GM12892 (cell line): ENCODE measurements around the gene ANKRD31.

ENCODE experiments used
- POLR2AphosphoS5 ChIP-seq: IDR thresholded peaks from 2 replicates; pipeline ENCODE4 v1.6.1; 2011; ENCODE audit warnings: low read depth, low read length, control low read depth
- TAF1 ChIP-seq: IDR thresholded peaks from 2 replicates; pipeline ENCODE4 v1.6.1; 2011; ENCODE audit warnings: low read depth, mild to moderate bottlenecking, control low read depth, low read length, borderline replicate concordance

DNA sequence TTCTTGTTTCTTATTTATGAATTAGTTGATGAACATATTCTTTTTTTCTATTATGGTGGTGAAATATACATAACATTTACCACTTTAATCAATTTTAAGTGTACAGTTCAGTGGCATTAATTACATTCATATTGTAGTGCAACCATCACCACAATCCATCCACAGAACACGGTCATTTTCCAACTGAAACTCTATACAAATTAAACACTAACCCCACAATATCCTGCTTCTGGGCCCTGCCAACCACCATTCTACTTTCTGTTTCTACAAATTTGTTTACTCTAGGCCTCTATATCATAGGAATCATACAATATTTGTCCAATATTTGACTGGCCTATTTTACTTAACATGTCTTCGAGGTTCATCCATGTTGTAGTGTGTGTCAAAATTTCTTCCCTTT lies 191.6 kb downstream of the ANKRD31 start:
- TF ChIP-seq POLR2AphosphoS5: no peak
- no peak for TF ChIP-seq TAF1
